Measurements from ENCODE around the gene PGF. TPM values are rescaled to one million over a fixed set of nuclear protein-coding genes. Genes with fewer than 3 reads are reported as not detected.

PGF gene
- total RNA-seq, 6 donors from 2014 or later = 0.89 to 21.3 (median 5.0) TPM

DNA sequence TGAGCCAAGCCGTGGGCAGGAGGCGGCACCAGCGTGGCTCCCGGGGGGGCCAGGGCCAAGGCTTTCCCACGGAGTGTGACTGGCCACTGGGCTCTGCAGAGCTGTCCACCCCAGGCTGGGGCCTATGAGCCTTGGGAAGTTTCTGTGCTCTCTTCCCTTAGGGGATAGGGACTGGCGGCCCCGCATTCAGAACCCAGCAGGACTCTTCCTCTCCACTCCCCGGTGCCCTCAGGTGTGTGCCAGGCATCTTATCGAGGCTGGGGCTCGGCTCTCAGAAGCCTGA, 29.6 kb upstream of the PGF start:
- Histone ChIP-seq H3K27me3 (no peaks in the 10 kb centered on the region), H3K36me3 (no peaks in the 10 kb centered on the region), H3K4me3 (no peak overlapping the region), H3K4me1 (peaks cover 0 to 10% (median 6%) of the 10 kb centered on the region in 4 donors), H3K9me3 (no peaks in the 10 kb centered on the region), H3K27ac (no peak overlapping the region)
- WGBS, 2 donors = 75 to 85% methylated on average over 10 of the region's 10 CpGs
- TF ChIP-seq, protein P1, sequence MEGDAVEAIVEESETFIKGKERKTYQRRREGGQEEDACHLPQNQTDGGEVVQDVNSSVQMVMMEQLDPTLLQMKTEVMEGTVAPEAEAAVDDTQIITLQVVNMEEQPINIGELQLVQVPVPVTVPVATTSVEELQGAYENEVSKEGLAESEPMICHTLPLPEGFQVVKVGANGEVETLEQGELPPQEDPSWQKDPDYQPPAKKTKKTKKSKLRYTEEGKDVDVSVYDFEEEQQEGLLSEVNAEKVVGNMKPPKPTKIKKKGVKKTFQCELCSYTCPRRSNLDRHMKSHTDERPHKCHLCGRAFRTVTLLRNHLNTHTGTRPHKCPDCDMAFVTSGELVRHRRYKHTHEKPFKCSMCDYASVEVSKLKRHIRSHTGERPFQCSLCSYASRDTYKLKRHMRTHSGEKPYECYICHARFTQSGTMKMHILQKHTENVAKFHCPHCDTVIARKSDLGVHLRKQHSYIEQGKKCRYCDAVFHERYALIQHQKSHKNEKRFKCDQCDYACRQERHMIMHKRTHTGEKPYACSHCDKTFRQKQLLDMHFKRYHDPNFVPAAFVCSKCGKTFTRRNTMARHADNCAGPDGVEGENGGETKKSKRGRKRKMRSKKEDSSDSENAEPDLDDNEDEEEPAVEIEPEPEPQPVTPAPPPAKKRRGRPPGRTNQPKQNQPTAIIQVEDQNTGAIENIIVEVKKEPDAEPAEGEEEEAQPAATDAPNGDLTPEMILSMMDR (IDR thresholded peaks at IDR 0.05) = no peak
- TF ChIP-seq POLR2AphosphoS5 (IDR thresholded peaks at IDR 0.05) (no peak), POLR2A (IDR thresholded peaks at IDR 0.05) (no peak), EP300 (IDR thresholded peaks at IDR 0.05) (no peak)
- DNase-seq (no peak), ATAC-seq (ENCODE audit: low FRiP score in 2 of 2) (no peak)

DNA sequence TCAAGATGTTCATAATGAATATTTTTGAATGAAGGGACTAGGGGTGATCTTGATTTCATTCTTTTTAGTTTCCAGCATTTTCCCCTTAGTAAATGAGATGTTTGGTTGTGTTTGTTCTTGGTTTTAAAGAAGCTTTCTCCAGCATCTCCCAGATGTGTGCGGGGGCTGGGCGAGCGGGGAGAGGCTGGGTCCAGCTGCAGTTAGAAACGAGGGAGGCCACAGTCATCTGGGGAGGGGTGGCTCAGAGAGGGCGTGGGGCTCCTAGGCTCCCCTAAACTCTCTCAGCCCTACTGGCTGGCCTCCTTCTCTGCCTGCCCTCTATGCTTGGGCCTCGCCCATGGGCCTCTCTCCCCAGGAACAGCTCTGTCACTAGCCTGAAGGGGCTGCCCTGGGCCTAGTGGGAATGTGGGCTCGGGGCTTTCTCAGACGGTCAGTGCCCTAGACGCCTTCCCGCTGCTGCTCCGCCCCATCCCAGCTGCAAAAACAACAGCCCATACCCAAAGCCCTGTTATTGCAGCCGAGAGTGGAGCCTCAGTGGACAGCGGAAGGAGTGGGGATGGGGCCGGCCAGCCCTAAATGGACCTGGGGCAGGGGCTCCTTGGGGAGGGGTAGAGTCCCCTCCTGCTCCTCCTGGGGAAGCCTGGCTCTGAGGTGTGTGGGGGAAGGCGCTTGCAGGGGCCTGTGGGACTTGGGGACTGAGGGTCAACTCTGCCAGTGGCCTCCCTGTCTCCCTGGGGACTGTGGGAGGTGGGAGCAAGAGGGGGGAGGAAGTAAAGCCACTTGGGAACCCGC, 29.0 kb upstream of the PGF start:
- no peaks in the 10 kb centered on the region for H3K27me3 ChIP-seq
- H3K4me3 ChIP-seq = no peak overlapping the region
- ATAC-seq (ENCODE audit: low FRiP score in 2 of 2) (no peak), DNase-seq (no peak)
- peaks cover 0 to 10% (median 6%) of the 10 kb centered on the region in 4 donors for H3K4me1 ChIP-seq
- no peaks in the 10 kb centered on the region for H3K36me3 ChIP-seq
- 76 to 85% methylated on average over 15 to 16 of the region's 16 CpGs for WGBS, 2 donors
- no peak for TF ChIP-seq EP300 (IDR thresholded peaks at IDR 0.05)
- TF ChIP-seq, protein P1 (IDR thresholded peaks at IDR 0.05) = no peak
- TF ChIP-seq POLR2A (IDR thresholded peaks at IDR 0.05) = no peak
- TF ChIP-seq POLR2AphosphoS5 (IDR thresholded peaks at IDR 0.05) = no peak
- H3K9me3 ChIP-seq = no peaks in the 10 kb centered on the region
- H3K27ac ChIP-seq = no peak overlapping the region

DNA sequence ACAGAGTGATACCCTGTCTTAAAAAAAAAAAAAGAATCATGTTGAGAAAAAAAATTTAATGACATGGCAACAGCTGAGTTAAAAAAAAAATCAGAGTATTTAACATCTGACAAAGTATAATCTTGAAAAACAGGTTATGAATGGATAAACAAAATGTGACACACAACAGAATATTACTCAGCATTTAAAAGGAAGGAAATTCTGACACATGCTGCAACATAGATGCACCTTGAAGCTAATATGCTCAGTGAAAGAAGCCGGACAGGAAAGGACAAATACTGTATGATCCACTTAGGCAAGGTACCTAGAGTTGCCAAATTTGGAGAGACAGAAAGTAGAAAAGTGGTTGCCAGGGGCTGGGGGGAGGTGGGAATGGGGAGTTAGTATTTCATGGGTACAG, 27.9 kb upstream of the PGF start:
- H3K9me3 ChIP-seq = no peaks in the 10 kb centered on the region
- no peak for DNase-seq
- H3K27me3 ChIP-seq = no peaks in the 10 kb centered on the region
- no peak overlapping the region for H3K4me3 ChIP-seq
- H3K27ac ChIP-seq = no peak overlapping the region
- H3K4me1 ChIP-seq = peaks cover 0 to 10% (median 6%) of the 10 kb centered on the region in 4 donors
- no peak for ATAC-seq (ENCODE audit: low FRiP score in 2 of 2)
- WGBS, 2 donors = 84 to 85% methylated on average over 1 of the region's 1 CpG
- no peak for TF ChIP-seq EP300 (IDR thresholded peaks at IDR 0.05)
- TF ChIP-seq POLR2A (IDR thresholded peaks at IDR 0.05) = no peak
- TF ChIP-seq, protein P1 (IDR thresholded peaks at IDR 0.05) = no peak
- TF ChIP-seq POLR2AphosphoS5 (IDR thresholded peaks at IDR 0.05) = no peak
- no peaks in the 10 kb centered on the region for H3K36me3 ChIP-seq

DNA sequence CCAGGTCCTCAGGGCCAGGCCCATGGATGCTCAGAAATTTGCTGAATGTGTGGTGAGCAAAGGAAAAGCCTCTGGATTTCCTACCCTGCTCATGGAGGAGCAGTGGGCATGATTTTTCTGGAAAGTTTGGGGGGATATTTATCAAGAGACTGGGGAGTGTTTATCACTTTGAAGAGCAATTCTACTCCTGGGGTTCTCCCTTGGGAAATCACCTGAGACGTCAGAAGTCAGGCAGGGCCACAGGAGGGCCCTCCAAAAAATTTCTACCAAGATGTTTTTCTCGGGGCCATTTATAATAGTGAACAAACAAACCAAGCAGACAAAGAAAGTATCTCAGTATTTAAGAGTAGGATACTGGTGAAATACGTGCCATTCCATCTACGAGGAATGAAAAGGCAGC, 27.3 kb upstream of the PGF start:
- DNase-seq (no peak), ATAC-seq (ENCODE audit: low FRiP score in 2 of 2) (no peak)
- H3K4me1 ChIP-seq = peaks cover 0 to 10% (median 6%) of the 10 kb centered on the region in 4 donors
- TF ChIP-seq, protein P1 (IDR thresholded peaks at IDR 0.05) = no peak
- TF ChIP-seq POLR2A (IDR thresholded peaks at IDR 0.05) (no peak), EP300 (IDR thresholded peaks at IDR 0.05) (no peak), POLR2AphosphoS5 (IDR thresholded peaks at IDR 0.05) (no peak)
- H3K36me3 ChIP-seq = no peaks in the 10 kb centered on the region
- H3K27me3 ChIP-seq = no peaks in the 10 kb centered on the region
- H3K27ac ChIP-seq = no peak overlapping the region
- H3K4me3 ChIP-seq = no peak overlapping the region
- 75 to 94% methylated on average over 4 of the region's 4 CpGs for WGBS, 2 donors
- H3K9me3 ChIP-seq = no peaks in the 10 kb centered on the region

DNA sequence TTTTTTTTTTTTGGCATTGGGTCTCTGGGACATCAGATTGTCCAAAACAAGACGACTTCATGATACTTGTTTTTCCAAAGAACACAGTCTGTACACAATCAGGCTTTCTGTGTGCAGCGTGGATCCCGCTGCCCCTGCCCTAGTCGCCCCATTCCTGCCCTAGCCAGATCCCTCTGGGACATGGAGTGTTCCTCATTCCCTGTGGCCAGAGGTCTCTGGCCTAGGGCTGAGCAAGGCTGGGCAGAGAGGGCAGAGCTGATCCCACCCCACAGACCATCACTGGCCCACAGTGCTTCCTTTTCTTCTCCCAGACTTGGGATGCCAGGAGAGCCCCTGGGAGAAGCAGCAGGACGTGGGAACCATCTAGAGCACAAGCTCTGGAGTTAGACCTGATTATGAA, 26.4 kb upstream of the PGF start:
- no peak overlapping the region for H3K27ac ChIP-seq
- no peak for DNase-seq
- ATAC-seq (ENCODE audit: low FRiP score in 2 of 2) = no peak
- H3K4me1 ChIP-seq = peaks cover 0 to 10% (median 6%) of the 10 kb centered on the region in 4 donors
- H3K27me3 ChIP-seq = no peaks in the 10 kb centered on the region
- H3K9me3 ChIP-seq = no peaks in the 10 kb centered on the region
- no peak overlapping the region for H3K4me3 ChIP-seq
- no peak for TF ChIP-seq POLR2AphosphoS5 (IDR thresholded peaks at IDR 0.05)
- 82 to 86% methylated on average over 5 of the region's 5 CpGs for WGBS, 2 donors
- H3K36me3 ChIP-seq = no peaks in the 10 kb centered on the region

All from upper lobe of left lung (tissue), 6 donors.